GM13977 (cell line): Measurements from ENCODE around the gene IL25.
"Not testable (repeated sequence)": the region's sequence is repeated elsewhere in the genome, so short reads cannot be mapped to it uniquely, and the experiment has no call there.

Experiments
- DNase-seq: peaks from one replicate; pipeline ENCODE4 v3.0.0; 2012; ENCODE audit warnings: low spot score
- in situ Hi-C: fragments of 300-500 bp; cut with MboI; formaldehyde crosslinking; loops from one replicate; pipeline ENCODE4 v1.12.0; 2022; ENCODE audit warnings: low sequenced_read_pairs, low pct_unique_long_range_greater_than_20kb, mixed read lengths, inconsistent platforms; ENCODE audit not compliant: unreplicated experiment
- TF ChIP-seq, protein P1 (sequence below): IDR thresholded peaks from 2 replicates; pipeline ENCODE4 v1.5.1; 2012; ENCODE audit warnings: mild to moderate bottlenecking, control low read depth; ENCODE audit not compliant: insufficient read depth; ENCODE audit errors: extremely low read depth, missing control alignments

Gene IL25

DNA sequence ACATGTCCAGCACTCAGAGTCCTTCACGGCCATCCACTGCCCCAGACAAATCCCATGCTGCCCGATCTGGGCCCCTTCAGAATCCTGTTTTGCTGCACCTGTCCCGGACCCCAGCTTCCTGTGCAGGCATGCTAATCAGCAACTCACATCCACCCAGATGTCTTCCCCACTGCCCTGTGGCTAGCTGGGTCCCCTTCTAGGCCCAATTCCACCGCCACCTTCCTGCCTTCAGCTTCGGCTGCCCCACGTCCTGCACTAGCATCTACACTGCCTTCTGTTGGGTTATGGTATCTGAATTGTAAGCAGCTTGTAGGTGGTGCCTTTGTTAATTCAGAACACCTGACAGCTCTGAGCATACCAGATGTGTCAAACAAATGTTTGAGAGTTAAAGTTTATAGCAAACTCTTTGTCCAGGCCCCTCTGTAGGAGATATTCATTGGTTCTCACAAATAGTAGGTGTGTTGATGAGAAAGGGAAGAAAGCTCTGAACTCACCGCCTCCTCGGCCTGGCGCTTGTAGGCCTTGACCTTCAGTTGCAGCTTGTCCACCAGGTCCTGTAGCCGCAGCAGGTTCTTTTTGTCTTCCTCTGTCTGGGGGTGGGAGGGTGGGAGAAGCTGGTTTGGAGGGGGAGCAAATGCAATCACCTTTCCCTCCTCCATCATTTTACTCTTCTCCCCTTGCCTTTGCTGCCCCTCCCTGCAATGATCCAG lies 10.3 kb downstream of the IL25 start:
- in situ Hi-C loops = no loop called here
- TF ChIP-seq, protein P1, sequence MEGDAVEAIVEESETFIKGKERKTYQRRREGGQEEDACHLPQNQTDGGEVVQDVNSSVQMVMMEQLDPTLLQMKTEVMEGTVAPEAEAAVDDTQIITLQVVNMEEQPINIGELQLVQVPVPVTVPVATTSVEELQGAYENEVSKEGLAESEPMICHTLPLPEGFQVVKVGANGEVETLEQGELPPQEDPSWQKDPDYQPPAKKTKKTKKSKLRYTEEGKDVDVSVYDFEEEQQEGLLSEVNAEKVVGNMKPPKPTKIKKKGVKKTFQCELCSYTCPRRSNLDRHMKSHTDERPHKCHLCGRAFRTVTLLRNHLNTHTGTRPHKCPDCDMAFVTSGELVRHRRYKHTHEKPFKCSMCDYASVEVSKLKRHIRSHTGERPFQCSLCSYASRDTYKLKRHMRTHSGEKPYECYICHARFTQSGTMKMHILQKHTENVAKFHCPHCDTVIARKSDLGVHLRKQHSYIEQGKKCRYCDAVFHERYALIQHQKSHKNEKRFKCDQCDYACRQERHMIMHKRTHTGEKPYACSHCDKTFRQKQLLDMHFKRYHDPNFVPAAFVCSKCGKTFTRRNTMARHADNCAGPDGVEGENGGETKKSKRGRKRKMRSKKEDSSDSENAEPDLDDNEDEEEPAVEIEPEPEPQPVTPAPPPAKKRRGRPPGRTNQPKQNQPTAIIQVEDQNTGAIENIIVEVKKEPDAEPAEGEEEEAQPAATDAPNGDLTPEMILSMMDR = no peak

DNA sequence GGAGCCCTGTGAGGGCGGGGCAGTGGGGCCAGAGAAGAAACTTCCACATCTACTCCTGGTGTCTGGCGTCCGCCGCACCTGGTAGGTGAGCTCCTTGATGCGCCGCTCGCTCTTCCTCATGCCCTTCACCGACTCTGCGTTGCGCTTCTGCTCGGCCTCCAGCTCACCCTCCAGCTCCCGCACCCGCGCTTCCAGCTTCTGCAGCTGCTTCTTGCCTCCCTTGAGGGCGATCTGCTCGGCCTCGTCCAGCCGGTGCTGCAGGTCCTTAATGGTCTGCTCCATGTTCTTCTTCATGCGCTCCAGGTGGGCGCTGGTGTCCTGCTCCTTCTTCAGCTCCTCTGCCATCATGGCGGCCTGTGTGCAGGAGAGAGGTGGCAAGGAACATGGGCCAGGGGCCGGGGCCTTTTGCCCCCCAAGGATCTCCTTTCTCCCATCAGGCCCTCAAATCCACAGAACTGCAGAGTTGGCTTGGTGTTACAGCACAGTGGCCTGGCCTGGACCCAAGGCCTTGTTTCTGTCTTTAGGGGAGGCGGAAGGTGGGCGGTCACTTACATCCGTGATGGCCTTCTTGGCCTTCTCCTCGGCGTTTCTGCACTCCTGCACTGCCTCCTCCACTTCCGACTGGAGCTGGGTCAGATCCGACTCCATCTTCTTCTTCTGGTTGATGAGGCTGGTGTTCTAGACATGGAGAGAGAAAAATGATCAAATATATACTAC lies 11.9 kb downstream of the IL25 start:
- in situ Hi-C loops = no loop called here
- TF ChIP-seq, protein P1 = no peak
- no peak for DNase-seq

More for the DNA sequence above, 10.3 kb downstream of the IL25 start:
- no peak for DNase-seq

DNA sequence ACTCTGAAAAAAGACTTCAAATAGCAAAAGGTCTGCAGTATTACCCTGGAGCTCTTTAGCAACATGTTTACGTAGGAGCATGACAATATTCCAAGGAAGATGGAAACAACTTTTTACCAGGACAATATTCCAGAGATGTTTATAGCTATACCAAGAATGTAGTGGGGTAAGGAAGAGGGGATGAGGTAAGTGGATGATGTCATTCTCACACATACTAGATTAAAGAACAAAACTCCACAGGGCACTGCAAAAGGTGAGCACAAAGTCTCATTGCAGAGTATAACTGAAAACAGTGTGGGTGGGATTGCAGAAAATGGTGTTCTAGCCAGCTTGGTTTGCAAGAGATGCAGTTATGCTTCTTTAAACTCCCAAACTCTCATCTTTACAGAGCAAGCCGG lies 12.6 kb downstream of the IL25 start:
- TF ChIP-seq, protein P1 = no peak

DNA sequence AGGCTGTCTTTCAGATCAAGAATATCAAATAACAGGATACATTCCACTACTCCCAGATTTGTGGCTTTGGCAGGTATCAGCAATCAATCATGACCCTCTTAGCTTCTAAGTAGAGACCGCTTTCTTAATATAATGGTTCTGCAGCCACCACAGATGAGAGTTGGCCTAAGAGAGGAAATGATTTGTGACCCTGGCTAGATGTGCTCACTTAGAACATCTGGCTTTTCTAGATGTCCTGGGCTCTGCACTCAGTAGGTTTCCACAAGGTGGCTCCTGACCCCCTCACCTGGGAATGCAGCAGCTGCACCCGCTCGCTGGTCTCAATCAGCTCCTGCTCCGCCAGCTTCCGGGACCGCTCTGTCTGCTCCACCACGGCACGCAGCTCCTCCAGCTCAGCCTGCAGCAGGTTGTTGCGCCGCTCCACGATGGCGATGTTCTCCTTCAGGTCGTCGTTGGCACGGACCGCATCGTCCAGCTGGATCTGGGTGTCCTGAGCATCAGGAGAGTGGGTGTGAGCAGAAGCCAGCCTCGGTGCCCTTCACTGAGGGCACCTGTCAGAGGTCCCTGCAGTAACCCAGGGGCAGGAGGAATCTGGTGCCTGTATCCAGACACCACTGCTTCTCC lies 13.1 kb downstream of the IL25 start:
- in situ Hi-C loops = no loop called here
- TF ChIP-seq, protein P1 = peak; percentile 6
- no peak for DNase-seq

More for the DNA sequence above, 12.6 kb downstream of the IL25 start:
- no peak for DNase-seq
- in situ Hi-C loops = no loop called here

DNA sequence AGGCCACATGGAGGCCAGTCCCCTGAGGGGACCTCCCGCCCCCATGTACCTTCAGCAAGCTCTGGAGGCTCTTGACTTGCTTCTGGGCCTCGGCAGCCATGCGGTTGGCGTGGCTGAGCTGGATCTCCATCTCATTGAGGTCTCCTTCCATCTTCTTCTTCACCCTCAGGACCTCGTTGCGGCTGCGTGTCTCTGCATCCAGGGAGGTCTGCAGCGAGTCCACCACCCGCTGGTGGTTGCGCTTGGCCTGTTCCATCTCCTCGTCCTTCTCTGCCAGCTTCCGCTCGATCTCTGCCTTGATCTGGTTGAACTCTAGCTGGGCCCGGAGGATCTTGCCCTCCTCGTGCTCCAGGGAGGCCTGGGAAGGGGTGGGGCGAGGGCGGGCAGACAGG lies 13.7 kb downstream of the IL25 start:
- in situ Hi-C loops, DNase-seq: not testable (repeated sequence)

DNA sequence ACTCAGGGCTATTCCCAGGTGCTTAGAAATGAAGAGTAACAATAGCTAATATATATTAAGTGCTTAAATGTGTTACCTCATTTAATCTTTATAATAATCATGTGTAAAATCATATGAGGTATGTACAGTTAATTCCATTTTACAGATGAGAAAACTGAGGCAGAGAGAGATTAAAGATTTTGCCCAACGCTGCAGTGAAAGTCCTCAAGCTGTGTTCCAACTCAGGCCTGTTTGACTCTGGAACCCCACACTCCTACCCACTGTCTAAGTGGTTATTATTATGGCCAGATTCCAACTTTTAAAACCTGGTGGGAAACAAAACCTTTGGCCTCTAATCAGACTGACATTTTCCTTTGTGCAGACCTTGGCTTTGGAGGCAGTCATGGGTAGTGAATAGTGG lies 14.4 kb downstream of the IL25 start:
- TF ChIP-seq, protein P1 = no peak
- in situ Hi-C loops = no loop called here
- no peak for DNase-seq
